Vagina (tissue), 2 donors: ENCODE data around the gene TESMIN.

Experiments
- POLR2AphosphoS5 ChIP-seq, 2 donors: sonication (generic); formaldehyde crosslinking; IDR thresholded peaks; one replicate each; pipeline ENCODE4 v1.9.0; 2017; ENCODE audit warnings: antibody characterized with exemption in 2 of 2, mild to moderate bottlenecking in 2 of 2, low read depth in 1 of 2; ENCODE audit not compliant: insufficient read depth in 1 of 2
- TF ChIP-seq, protein P1 (sequence below), 3 experiments: fragments of 450-650 bp in 2 of 3; fragments of 200-600 bp in 1 of 3; sonication (generic) in 1 of 3; IDR thresholded peaks; one replicate each; pipeline ENCODE4 v1.5.1; 2017 to 2019; ENCODE audit warnings: antibody characterized with exemption in 3 of 3, mild to moderate bottlenecking in 2 of 3, moderate library complexity in 2 of 3

DNA sequence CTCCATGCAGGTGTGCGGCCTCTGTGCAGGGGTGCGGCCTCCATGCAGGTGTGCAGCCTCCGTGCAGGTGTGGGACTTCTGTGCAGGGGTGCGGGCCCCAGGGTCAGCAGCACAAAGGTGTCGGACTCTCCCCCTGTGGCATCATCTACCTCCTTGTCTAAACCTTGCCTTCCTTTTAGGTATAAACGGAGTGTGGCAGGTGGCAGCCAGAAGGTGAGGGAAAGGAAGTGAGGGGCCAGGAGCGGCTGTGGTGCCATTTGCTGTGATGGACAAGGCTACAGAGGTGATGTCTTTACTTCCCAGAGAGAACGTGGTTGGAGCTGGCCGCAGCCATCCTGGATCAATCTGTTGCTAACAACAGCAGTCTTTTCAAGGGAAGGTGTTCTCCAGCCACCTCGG, 57.8 kb downstream of the TESMIN start:
- TF ChIP-seq, protein P1, sequence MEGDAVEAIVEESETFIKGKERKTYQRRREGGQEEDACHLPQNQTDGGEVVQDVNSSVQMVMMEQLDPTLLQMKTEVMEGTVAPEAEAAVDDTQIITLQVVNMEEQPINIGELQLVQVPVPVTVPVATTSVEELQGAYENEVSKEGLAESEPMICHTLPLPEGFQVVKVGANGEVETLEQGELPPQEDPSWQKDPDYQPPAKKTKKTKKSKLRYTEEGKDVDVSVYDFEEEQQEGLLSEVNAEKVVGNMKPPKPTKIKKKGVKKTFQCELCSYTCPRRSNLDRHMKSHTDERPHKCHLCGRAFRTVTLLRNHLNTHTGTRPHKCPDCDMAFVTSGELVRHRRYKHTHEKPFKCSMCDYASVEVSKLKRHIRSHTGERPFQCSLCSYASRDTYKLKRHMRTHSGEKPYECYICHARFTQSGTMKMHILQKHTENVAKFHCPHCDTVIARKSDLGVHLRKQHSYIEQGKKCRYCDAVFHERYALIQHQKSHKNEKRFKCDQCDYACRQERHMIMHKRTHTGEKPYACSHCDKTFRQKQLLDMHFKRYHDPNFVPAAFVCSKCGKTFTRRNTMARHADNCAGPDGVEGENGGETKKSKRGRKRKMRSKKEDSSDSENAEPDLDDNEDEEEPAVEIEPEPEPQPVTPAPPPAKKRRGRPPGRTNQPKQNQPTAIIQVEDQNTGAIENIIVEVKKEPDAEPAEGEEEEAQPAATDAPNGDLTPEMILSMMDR (IDR thresholded peaks at IDR 0.05): no peak
- no peak for TF ChIP-seq POLR2AphosphoS5 (IDR thresholded peaks at IDR 0.05; ENCODE audit: insufficient read depth in 1 of 2, low read depth in 1 of 2)
